Uterus (tissue), 2 donors: ENCODE data around the gene C9orf85.

Experiments used
- POLR2A ChIP-seq, 2 donors: fragments of 450-650 bp; IDR thresholded peaks; one replicate each; pipeline ENCODE4 v1.6.1; 2016; ENCODE audit warnings: antibody characterized with exemption in 2 of 2, mild to moderate bottlenecking in 1 of 2, moderate library complexity in 1 of 2
- TF ChIP-seq, protein P1 (sequence below), 4 experiments: fragments of 200-600 bp in 2 of 4; fragments of 450-650 bp in 2 of 4; sonication (generic) in 2 of 4; IDR thresholded peaks; one replicate each; pipeline ENCODE4 v1.5.1; 2016 to 2019; ENCODE audit warnings: antibody characterized with exemption in 4 of 4, mild to moderate bottlenecking in 2 of 4, moderate library complexity in 1 of 4

DNA sequence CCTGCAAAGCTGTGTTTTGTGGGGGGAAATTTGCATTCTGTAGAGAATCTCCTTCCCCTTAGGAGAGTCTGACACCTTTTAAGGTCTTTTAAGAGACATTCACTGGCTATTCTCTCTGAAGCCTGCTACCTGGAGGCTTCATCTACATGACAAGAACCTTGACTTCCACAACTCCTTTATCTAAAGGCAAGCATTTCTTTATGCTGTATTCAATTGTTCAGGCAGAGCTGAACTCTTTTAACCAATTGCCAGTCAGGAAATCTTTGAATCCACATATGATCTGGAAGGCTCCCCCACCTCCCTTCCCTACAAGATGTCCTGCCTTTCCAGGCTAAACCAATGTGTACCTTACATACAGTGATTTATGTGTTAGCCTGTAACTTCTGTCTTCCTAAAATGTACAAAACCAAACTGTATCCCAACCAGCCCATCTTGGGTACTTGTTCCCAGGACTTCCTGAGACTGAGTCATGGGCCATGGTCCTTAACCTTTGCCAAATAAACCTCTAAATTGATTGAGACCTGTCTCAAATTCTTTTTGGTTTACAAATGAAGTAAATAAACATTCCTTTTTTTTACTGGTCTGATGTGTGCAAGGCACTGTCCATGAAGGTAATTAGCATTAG is 9.9 kb downstream of the C9orf85 start:
- TF ChIP-seq POLR2A (IDR thresholded peaks at IDR 0.05), result no peak
- TF ChIP-seq, protein P1, sequence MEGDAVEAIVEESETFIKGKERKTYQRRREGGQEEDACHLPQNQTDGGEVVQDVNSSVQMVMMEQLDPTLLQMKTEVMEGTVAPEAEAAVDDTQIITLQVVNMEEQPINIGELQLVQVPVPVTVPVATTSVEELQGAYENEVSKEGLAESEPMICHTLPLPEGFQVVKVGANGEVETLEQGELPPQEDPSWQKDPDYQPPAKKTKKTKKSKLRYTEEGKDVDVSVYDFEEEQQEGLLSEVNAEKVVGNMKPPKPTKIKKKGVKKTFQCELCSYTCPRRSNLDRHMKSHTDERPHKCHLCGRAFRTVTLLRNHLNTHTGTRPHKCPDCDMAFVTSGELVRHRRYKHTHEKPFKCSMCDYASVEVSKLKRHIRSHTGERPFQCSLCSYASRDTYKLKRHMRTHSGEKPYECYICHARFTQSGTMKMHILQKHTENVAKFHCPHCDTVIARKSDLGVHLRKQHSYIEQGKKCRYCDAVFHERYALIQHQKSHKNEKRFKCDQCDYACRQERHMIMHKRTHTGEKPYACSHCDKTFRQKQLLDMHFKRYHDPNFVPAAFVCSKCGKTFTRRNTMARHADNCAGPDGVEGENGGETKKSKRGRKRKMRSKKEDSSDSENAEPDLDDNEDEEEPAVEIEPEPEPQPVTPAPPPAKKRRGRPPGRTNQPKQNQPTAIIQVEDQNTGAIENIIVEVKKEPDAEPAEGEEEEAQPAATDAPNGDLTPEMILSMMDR (IDR thresholded peaks at IDR 0.05), result no peak
